NCI-H345 (cell line): ENCODE results near the gene C1QTNF9B.
"Not testable (repeated sequence)": the region's sequence is repeated elsewhere in the genome, so short reads cannot be mapped to it uniquely, and the experiment has no call there.

ENCODE experiments used
- DNase-seq: peaks from one replicate; lab custom pipeline; 2025; lab: John Stamatoyannopoulos, UW

The C1QTNF9B gene

DNA sequence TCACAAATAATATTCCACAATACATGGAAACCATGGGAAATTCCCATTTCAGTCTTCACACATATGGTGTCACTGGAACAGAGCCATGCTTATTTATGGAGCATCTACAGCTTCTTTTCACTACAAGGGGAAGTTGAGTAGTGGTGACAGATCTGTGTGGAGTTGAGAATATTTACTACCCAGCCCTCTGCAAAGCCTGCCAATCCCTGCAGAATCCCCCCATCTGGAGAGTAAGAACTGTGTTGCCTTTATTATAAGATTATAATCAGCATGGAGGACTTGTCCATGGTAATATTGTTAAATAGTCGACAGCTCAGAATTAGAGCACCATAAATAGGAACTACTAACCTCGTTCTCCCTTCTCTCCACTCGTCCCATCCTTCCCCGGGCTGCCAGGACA lies 3.5 kb downstream of the C1QTNF9B start:
- not testable (repeated sequence) for DNase-seq

DNA sequence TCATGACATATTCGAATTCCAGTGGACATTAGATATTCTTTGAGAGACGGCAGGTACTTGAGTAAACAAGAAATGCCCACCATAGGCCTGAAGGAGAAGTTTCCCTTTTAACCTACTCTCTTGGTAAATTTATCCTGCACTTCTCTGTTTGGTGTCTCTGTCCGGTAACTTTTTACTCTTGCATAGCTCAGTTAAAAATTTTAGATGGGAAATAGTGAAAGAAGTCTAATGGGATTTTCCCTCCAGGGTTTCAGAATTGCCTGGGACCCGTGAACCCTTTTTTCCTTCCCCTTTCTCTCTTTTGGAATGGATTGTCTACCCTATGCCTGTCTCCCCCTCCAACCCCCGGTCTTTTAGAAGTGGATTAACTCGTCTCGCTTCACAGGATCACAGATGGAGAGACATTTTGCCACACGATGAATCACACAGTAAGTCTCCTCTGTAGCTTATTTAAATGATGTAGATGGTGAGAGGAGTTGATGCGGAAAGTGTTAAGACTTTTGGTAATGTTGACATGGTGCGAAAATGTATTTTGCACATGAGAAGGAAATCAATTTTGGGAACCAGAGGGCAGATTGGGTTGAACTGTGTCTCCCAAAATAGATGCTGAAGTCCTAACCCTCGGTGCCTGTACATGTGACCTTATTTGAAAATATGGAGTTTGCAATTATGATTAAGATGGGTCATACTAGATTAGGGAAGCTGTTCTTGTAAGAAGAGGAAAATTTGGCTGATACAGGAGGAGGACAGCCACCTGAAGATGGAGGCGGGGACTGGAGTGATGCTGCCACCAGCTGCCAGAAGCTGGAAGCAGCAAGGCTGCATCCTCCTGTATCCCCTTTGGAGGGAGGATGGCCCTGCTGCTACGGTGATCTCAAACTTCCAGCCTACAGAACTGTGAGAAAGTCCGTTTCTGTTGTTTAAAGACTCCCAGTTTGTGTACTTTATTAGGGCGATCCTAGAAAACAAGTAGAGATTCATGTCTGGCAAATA lies 7.4 kb downstream of the C1QTNF9B start:
- DNase-seq, result peak; percentile 8

DNA sequence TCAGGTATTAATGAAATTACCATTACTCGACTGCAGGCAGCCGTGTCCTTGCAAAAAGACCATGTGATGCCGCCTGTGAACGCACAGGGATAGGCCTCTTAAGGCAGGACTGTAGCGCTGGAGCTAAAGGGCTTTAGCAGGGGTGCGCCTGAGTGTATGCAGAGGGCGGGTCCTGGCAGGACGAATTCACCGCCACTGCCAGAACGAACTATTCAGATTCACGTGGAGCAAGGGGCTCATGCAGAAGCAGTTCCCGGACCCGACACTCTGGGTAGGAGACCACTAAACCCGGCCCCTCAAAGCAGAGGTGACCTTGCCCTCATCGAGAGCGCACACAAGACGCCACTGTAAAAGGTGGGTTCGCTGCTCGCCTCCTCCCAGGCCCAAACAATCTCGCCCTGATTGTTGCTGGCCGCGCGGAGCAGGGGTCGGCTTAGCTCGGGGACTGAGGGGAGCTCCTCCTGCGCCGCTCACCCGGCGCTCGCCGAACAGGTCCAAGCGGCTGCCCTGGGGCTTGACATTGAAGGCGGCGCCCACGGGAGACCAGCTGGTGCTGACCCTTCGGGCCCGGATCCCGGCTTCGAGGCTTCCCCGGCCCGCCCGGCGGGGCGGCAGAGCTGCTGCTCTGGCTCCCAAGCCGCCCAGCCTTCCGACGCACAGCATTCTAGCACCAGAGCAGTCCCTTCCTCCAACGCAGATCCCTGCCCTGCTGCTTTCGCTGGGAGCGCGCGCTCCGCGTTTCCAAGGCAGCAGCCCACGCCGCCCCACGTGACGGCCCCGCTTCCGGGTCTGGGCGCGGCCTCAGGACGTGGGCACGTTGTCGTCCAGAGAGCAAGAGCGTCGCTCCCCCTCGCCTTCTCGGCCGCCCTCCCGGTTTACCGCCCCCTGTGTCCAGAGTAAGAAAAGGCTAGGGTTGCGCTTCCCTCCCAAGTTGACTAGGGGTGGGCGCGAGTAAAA lies 8.4 kb downstream of the C1QTNF9B start, which contains the start of gene MIPEP:
Gene MIPEP (minus strand): TSS at position 743 of the 957 bp plus-strand sequence. CDS start 80 bp downstream, at position 663.
- peak; percentile 94 for DNase-seq

DNA sequence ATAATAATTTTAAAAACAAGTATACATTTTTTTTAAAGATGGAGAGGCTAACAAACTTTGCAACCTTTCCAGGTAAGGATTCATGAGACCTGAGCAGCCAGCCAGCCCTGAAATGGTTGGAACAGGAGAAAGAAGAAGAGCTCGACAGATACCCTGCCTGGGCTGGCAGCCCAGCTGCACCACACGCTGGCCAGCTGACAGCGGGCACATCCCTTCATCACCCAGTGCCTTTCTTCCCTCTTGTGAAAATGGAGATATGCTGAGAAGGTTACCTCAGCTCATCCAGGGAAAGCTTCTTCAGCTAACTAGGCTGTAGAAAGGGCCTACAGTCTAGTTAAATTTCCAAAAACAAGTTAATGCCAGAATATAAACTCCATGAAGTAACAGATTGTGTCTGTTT lies 12.9 kb downstream of the C1QTNF9B start:
- DNase-seq, result not testable (repeated sequence)

DNA sequence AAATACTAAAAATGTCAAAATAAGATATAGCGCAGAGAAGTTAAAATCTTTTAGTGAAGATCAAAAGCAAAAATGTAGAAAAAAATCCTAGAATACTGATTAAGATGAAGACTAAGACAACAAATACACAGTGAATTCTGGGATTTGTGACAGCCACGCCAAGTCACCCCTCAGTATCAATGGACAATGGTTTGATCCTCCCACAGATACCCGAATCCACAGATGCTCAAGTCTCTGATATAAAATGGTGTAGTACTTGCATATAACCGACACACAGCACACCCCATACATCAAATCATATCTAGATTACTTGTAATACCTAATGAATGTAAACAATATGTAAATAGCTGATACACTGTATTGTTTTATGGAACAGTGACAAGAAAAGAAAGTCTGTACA lies 14.0 kb downstream of the C1QTNF9B start:
- DNase-seq, result no peak

DNA sequence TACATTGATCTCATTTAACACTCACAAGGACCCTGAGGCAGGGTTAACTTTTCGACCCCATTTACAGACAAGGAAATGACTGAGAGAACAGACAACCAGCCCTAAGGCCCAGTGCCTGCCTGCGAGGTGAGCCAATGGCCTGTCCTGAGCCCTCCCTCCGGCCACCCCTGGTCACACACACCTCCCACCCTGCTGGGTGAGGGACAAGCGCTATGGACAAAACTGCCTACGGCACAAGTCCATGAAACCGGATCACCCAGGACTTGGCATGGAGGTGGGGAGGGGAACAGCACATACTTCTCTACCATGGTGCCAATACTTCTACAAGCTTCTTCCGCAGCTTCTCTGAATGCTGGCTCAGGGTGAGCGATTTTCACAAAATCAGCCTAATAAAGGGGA lies 15.9 kb downstream of the C1QTNF9B start:
- not testable (repeated sequence) for DNase-seq

DNA sequence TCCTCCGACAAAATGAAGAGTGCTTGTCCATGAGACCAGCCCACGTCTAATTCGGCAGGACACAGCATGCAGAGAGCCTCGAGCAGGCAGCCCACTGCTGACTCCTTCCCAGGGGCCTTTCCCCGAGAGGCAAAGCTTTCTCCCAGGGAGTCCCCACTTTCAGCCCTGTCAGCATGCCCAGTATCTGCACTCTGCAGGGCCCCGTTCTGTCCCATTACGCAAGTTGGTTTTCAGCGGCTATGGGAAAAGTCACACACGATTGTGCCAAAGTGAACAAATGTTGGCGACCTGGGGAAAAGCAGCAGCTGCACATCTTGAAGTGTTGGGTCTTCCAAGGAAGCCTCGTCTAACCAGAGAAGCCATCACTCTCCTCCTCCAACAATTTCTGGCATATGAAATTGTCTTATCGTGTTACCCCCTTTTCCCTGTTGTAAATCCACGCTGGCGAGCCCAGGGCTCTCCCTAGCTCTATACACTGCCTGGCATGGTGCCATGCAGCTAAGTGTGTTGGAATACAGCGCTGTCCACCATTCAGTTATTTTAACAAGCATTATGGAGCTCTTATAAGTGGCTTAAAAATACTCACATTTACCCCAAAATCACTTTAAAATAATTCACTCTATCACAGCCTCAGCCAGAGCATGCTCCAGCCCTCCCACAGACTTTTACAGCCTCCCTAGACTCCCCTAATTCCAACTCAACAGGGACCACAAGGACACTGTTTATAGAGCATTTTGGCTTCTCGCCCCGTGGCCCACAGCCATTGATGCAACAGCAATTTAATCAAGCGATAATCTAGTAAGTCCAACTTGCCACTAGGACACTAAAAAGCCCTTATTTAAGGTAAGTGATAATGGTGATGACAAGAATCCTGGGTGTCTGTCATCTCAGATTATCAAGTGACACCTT lies 16.6 kb downstream of the C1QTNF9B start:
- DNase-seq, result not testable (repeated sequence)

DNA sequence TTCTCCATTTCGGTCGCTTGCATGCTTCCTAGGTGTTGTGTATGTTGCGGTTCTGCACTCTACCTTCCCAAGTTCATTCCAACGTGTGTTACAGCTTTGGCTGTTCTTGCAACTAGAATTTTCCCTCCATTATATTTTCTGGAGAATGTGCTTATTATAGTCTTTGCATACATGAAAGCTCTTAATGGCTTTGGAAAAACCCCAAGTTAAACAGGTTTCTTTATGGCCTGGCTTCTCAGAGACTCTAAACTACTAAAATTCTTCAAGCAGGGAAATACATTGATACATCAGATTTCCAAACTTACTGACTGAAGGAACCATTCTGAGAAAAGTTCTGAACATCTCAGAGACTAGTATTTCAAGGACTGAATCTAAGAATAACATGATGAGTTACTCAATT lies 20.0 kb downstream of the C1QTNF9B start:
- no peak for DNase-seq

DNA sequence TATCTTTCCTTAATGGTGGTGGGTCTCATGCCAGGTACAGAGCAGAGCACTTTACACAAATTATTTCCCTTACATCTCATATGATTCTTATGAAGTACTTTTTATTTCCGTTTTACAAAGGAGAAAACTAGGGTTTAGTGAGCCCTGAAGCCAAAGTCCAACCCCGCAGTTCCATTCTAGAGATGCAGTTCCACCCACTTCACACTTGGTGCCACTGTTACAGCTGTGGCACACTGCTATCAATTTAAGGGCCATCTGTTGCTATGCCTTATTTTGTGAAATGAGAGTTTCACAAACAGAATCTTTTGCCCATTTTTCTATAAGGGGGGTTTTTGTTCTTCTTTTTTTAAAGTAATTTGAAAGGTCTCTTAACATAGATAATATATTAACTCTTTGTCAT lies 21.0 kb downstream of the C1QTNF9B start:
- no peak for DNase-seq

DNA sequence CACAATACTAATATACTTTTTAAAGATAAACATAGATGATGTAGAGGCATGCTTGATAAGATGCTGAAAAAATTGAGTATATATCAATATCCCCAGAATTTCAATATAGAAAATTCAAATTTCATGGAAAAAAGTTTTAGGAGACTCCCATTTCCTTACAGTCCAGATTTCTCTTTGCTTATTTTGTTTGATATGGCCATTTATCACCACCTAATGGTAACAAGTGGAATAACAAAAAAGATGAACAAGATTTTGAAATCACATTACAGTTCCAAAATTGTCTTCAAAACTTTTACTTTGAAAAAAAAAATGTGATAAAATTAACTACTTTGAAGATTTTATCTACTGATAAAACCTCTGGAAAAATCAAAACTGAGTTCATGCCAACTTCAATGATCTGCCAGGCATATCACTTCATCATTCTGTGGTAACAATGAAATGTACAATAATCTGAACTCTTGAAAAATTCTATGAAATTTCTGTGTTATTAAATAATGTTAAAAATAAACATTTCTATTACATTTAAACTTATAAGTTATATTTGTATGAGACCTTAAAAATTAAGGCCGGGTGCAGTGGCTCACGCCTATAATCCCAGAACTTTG lies 25.6 kb downstream of the C1QTNF9B start:
- no peak for DNase-seq

DNA sequence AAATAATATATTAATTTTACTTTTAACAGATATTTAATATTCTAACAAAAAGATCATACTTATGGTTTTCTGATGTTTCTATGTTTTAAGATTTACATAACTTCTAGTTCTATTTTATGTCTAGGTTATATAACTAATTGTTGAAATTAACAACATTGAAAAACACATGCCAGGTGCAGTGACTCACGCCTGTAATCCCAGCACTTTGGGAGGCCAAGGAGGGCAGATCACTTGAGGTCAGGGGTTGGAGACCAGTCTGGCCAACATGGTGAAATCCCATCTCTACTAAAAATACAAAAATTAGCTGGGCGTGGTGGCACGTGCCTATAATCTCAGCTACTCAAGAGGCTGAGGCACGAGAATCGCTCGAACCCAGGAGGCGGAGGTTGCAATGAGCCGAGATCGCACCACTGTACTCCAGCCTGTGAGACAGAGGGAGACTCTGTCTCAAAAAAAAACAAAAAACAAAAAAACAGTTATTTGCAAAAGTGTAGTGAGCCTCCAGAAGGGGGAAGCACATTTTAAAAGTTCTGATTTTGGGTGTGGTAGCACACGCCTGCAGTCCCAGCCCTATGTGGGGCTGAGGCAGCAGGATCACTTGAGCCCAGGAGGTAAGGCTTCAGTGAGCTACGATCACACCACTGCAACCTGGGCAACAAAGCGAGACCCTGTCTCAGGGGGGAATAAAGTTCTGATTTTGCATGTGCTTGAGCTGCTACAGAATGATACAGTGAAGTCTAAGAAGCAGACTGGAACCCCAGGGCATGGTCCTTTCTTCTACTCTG lies 26.8 kb downstream of the C1QTNF9B start:
- no peak for DNase-seq

DNA sequence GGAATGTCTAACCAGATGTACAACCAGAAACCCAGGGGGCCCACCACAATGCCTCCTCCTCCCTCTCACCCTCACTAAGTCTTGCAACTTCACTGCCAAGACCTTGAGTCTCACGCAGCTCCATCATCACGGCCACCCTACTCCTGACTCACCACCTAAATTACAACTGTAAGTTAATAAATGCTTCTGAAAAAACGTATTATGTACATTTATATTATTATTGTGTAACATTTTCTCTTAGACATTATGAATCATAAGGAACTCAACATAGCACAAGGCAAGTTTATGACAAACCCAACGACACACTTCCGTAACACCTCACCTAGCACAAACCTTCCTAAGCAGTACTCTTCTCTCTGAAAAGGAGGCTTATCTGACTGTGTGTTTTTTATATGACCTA lies 28.8 kb downstream of the C1QTNF9B start:
- DNase-seq, result no peak

DNA sequence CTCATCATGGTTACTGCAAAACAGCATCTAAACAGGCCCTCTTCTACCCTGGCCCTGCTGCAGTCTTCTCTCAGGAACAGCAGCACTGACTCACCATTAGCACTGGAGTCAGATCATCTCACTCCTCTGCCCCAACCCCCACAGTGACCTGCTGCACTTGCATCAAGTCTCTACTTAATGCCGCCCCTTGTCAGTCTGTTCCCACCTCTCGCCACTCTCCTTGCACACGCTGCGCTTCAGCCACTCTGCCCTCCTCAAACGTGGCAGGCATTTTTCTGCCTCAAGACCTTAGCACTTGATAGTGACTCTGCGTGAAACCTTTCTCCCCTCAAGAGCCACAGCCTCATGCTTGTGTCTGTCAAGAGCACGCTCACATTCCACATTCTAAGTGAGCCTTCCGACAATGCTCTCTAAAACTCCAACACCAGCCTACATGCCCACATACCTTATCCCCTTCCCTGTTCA lies 30.2 kb downstream of the C1QTNF9B start:
- no peak for DNase-seq

DNA sequence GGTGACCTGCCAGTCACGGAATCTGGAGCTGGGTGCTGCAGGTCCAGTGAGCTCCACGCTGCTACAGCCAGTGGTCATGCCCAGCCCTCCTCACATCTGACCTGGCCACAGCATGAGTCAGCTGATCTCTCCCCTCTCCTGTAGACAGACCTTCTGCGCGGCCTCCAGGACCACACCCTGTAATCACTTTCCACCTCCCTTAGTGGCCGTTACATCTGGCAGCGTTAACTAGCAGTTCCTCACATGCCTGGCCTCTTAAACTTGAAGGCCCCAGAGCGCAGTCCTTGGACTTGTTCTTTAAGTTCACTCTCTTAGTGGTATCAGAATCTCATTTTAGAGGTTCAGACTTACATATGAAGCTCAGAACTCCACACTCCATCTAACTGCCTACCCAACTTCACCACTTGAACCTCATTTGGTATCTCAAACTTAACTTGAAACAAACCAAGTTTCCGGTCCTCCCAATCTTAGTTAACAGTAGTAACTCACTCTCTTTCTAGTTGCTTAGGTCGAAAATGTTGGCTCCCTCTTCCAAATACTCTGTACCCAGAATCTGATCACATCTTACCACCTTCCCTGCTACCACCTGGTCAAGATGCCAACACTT lies 30.8 kb downstream of the C1QTNF9B start:
- no peak for DNase-seq

DNA sequence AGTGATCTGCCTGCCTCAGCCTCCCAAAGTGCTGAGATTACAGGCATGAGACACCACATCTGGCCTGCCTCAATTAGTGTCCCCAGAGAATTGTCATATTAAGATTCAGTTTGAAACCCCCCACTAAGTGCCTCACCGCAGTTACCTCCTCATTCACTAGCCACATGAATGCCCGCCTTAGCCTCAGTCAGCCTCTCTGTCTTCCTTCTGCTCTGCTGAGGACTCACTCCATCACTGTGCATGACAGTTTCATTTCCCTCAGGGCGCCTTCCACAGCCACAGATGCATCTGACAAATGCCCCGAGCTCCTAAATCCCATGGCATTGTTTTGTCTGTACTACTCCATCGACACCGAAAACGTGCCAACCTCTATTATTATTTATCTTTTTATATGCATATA lies 31.4 kb downstream of the C1QTNF9B start:
- no peak for DNase-seq

DNA sequence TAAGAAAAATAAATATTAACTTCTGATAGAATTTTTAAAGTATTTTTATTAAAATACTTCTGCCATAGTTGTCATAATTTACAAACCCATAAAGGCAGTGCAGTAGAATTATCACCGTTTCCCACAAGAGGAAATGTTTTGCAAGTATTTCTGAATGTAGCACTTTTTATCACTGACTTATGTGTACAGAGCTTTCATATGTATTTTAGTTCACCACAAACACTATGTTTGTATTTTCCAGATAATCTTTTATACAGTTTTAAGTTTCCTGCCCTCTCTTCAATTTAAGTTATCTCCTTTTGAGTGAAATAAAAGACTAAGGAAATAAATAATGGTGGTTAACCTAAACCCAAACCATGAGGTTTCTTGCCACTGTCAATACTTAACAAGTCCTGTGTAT lies 32.3 kb downstream of the C1QTNF9B start:
- no peak for DNase-seq

DNA sequence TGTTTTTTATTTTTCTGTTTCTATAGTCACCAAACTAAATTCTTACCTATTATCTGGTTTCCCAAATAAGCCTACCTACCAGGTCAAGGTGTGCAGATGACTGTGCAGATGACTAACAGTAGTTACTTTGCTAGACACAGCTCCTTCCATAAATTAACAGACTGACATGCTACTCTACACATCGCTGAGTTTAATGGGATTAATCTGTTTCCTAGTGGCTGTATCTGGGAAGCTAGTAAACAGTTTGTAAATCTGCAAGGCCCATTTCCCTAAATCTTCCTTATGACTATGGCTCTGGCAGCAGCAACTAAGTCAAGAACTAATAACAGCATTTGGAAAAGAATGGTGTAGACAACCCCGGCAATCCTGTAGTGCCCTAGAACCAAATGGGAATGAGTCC lies 36.0 kb downstream of the C1QTNF9B start:
- DNase-seq, result no peak

DNA sequence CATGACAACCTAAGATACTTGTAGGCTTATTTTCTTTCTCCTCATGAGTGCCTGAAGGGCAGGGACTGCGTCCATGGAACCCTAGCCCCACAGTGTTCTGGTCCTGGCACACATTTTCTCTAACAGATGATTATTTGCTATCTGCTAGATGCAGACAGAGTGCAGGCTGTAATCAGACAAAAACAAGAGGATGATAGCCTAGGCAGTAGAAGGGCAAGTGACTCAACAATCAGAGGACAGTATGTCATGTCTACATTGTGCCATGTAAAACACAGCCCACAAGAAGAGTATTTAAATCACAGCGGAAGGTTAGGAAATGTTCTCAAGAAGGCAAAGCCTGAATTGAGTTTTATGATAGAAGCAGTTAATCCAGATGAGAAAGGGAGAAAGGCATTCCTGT lies 37.4 kb downstream of the C1QTNF9B start:
- no peak for DNase-seq

DNA sequence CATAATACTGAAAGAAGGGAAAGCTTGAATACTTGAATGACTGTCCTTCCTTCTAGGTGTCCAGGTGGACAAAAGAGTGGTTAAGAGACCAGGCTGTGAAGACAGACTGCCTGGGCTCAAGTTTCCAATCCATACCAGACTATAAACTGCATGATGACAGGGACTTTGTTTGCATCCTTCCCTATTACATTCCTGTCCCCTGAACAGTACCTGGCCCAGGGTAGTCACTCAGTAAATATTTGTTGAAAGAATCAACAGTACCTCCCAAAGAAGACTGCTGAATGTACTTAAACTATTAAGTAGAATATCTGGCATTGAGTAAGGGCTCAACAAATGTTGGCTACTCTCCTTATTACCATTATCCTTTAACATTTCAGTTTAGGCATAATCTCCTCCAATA lies 37.8 kb downstream of the C1QTNF9B start:
- DNase-seq, result no peak

DNA sequence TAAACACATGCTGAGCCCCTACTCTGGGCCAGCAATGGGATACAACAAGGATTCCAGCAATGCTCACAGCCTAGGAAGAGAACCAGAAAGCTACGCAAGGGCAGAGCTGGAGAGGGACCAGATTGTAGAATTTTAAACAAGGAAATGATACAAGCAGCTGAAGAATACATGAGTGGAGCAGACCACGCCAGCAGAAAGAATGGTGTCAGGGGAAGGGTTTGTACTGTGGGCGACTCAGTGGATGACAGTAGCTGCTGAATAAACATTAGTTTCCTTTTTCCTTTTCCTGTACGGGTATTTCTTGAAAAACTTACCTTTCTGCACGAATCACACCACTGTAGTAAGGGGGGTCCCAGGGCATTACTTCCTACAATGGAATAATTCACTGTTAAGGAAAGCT lies 38.8 kb downstream of the C1QTNF9B start:
- no peak for DNase-seq
